ENCODE measurements around the gene ITGAE.
"Not testable (repeated sequence)": the region's sequence is repeated elsewhere in the genome, so short reads cannot be mapped to it uniquely, and the experiment has no call there.

Gene ITGAE

GRCh38 chr17:3794152-3794551 lies 6.8 kb downstream of the ITGAE start:
- not testable (repeated sequence) for DNase-seq

- not testable (repeated sequence) for DNase-seq
Measured at GRCh38 chr17:3793258-3793657, 7.7 kb downstream of the ITGAE start.

- no peak for DNase-seq
Measured at GRCh38 chr17:3792481-3792880, 8.5 kb downstream of the ITGAE start.

GRCh38 chr17:3788200-3788599 lies 12.8 kb downstream of the ITGAE start:
- no peak for DNase-seq

- not testable (repeated sequence) for DNase-seq
Measured at GRCh38 chr17:3785323-3785722, 15.7 kb downstream of the ITGAE start.

GRCh38 chr17:3782751-3783150 lies 18.2 kb downstream of the ITGAE start:
- no peak for DNase-seq

- no peak for DNase-seq
Measured at GRCh38 chr17:3780986-3781385, 20.0 kb downstream of the ITGAE start.

- DNase-seq = no peak
Measured at GRCh38 chr17:3777366-3778120, 23.4 kb downstream of the ITGAE start.

- no peak for DNase-seq
Measured at GRCh38 chr17:3773966-3774365, 27.0 kb downstream of the ITGAE start.

GRCh38 chr17:3773511-3773910 lies 27.5 kb downstream of the ITGAE start:
- DNase-seq = no peak

GRCh38 chr17:3772764-3773163 lies 28.2 kb downstream of the ITGAE start:
- DNase-seq = no peak

- no peak for DNase-seq
Measured at GRCh38 chr17:3771140-3771539, 29.8 kb downstream of the ITGAE start.

GRCh38 chr17:3770466-3770865 lies 30.5 kb downstream of the ITGAE start:
- DNase-seq = no peak

GRCh38 chr17:3768769-3769168 lies 32.2 kb downstream of the ITGAE start:
- DNase-seq = no peak

- DNase-seq = no peak
Measured at GRCh38 chr17:3768341-3768740, 32.6 kb downstream of the ITGAE start.

- DNase-seq = no peak
Measured at GRCh38 chr17:3766779-3767178, 34.2 kb downstream of the ITGAE start.

GRCh38 chr17:3765981-3766380 lies 35.0 kb downstream of the ITGAE start:
- DNase-seq = no peak

GRCh38 chr17:3763777-3764170 lies 37.2 kb downstream of the ITGAE start:
- no peak for DNase-seq

- DNase-seq = no peak
Measured at GRCh38 chr17:3762922-3763776, 37.8 kb downstream of the ITGAE start.

GRCh38 chr17:3761918-3762380 lies 39.0 kb downstream of the ITGAE start:
- DNase-seq = no peak

GRCh38 chr17:3761036-3761917 lies 39.7 kb downstream of the ITGAE start:
- no peak for DNase-seq

- DNase-seq = no peak
Measured at GRCh38 chr17:3759597-3760216, 41.3 kb downstream of the ITGAE start.

Data from hematopoietic multipotent progenitor cell treated with erythropoietin and hydrocortisone succinate and interleukin-3 and kit ligand, for 8 days (in vitro differentiated cells).